ENCODE data around the gene EGFL6.
"Not testable (repeated sequence)": the region's sequence is repeated elsewhere in the genome, so short reads cannot be mapped to it uniquely, and the experiment has no call there.

The EGFL6 gene

DNA sequence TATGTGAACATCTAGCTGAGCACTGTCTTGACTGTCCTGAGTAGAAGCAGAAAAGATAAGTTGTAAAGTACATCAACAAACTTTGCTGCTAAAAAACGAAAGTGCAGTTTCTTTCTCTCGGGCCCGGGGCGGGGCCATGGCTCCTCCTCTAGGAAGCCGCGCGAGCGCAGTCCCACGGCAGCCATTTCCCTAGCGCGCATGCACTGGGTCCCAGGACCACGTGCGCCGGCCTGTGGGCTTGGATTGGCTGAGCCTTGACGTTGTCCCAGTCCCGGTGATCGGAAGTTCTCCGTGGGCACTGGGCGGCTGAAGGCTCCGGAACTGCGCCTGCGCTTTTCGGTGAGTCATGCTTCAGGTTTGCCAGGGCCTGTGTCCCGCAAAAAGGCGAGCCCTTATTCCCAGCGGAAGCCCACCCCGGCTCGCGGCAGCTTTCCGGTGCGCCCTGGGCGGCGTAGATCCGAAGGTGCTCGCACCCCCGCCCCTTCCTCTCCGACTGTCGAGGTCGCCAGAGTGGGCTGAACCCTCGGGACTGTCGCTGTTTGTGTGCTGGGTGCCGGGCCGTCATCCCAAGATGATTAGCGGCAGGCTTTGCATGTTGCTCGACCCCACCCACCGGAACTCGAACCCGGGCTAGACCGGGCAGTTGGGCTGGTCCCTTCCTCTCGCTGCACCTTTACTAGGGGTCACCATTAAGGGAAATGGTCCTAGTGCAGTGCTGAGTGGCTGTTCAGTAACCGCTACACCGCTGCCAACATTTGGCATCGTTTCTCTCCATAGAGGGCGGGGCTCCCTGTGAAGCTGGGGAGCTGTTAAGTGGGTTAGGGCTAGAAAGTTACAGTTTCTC, 83.7 kb downstream of the EGFL6 start, which contains the start of gene TCEANC:
TSS of gene TCEANC (plus strand) at position 292 of the 844 bp plus-strand sequence. CDS start 9,368 bp downstream, outside the sequence.
- DNase-seq (ENCODE audit: low read depth in 2 of 2) = peak; percentile 93

- no peak for DNase-seq (ENCODE audit: low read depth in 2 of 2)
Observed at GRCh38 chrX:13654116-13654515, 84.7 kb downstream of the EGFL6 start.

DNA sequence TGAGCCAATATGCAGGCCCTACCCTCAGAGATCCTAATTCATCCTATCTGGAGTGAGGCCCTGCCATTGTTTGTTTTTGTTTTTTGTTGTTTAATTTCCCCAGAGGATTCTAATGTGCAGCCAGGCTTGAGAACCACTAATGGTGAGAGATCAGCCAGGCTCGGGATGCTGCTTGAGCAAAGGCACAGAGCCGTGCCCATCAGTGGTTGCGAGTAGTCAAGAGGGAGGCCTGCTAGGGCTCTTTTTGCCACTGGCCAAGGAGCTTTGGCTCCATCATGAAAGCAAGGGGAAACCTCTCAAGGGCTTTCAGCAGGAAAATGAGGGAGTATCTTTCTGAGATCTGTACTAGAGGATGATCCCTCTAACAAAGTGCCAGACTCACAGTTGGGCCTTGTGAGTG, 86.3 kb downstream of the EGFL6 start:
- no peak for DNase-seq (ENCODE audit: low read depth in 2 of 2)

DNA sequence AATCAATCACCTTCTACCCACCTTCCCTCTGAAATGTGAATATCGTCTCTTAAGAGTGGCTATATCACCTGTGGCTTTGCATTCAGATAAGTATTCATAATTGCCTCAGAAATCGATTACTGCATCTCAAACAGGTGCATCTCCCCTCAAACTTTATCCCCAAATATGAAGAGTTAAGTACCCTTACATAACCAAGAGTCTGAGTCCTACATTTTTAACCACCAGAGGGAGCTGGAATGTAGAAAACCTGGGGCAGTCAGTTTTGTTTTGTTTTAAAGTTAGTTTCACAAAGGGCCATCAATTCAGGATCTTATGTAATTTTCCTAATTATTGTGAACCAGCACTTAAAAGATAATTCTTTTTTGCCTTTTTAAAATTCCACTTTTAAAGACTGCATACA, 89.2 kb downstream of the EGFL6 start:
- DNase-seq (ENCODE audit: low read depth in 2 of 2) = no peak

GRCh38 chrX:13659063-13659462, 89.7 kb downstream of the EGFL6 start:
- no peak for DNase-seq (ENCODE audit: low read depth in 2 of 2)

DNA sequence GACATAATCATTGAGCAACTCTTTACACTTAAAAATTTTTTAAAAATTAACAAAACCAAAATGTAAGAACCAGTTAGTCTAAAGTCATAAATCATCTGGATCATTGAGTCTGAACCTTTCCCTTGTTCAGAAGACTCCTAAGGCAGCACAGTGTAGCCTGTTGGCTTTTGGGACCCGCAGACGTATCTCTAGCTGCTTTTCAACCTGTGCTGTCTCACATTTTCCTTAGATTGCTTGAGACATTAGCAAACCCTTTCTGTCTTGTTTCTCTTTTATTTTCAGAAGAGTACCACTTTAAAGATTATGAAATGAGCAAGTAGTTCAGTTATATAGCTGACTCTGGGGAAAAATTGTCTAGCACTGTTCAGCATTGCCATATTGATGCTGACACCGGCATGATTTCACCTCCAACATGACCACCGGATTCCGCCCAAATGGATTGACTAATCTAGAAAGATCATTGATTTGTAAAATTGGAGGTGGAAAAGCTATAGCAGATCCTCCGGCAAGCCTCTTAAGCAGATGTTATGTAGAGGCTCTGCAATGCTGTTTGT, 92.4 kb downstream of the EGFL6 start:
- no peak for DNase-seq (ENCODE audit: low read depth in 2 of 2)

DNA sequence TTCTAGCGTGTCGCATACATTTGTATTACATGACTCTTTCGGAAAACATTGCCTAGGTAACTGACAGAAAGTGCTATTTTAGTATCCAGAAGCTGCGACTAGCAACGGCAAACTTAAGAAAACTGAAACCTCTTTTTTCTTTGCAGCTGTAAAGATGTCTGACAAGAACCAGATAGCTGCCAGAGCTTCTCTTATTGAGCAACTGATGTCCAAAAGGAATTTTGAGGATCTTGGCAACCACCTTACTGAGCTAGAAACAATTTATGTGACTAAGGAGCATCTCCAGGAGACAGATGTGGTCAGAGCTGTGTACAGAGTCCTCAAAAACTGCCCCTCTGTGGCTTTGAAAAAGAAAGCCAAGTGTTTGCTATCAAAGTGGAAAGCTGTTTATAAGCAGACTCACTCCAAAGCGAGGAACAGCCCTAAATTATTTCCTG, 93.0 kb downstream of the EGFL6 start:
- DNase-seq (ENCODE audit: low read depth in 2 of 2) = peak; percentile 70

DNA sequence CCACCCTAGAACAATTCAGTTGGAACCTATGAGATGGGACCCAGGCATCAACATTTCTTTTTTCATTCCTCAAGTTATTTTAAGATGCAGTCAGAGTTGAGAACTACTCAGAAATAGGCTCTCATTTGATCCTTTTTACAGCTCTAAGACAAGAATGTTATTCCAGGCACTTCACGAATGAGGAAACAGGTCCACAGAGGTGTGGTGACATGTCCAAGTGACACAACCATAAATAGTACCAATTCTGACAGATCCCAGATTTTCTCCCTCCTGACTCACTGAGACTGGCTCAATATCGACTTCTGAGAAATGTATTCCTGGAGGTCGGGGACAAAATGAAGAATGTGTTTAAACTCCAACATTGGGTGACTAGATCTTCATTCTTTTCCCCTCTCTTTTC, 94.6 kb downstream of the EGFL6 start:
- no peak for DNase-seq (ENCODE audit: low read depth in 2 of 2)

DNA sequence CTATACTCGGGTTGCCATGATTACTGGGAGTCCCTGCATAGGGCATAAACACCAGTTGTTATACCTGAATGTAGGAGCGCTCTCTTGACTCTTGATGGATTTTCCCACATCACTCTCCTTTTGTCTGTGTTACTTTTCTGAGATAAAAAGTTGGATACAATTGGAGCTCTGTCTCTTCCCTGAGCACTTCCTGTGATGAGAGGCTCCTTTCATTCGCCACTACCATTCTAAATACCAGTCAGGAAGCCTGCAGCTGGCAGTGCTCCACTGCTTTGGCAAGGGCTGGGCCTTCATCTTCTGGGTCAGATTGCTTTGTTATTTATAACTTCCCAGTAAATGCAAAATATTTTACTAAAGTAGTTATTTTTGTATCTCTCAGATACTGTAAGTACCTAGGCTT, 97.4 kb downstream of the EGFL6 start:
- DNase-seq (ENCODE audit: low read depth in 2 of 2) = no peak

GRCh38 chrX:13667919-13668318, 98.5 kb downstream of the EGFL6 start:
- no peak for DNase-seq (ENCODE audit: low read depth in 2 of 2)

DNA sequence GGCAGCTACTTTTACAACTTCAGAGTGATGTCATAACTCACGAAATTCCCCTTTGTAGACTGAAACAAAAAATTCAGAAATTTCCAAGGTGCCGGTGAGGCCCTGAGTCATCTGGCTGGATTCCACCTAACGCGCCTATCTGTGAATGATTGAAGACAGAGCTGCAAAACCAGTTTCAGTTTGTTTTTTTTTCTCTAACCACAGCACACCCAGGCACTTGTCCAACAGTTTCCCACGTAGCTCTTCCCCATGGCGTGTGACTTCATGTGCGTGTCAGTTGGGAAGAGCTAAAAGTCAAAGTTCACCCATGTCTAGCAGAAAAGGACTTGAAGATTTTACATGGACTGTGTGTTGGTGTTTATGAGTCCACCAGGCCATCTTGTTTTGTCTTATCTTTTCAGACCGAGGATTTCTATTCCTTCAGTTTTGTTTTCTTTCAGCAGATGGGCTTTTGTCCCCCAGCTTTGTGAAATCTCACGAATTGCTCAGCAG, 99.9 kb downstream of the EGFL6 start:
- peak; percentile 83 to 84 for DNase-seq (ENCODE audit: low read depth in 2 of 2)

- DNase-seq (ENCODE audit: low read depth in 2 of 2) = not testable (repeated sequence)
Observed at GRCh38 chrX:13669755-13670154, 100.4 kb downstream of the EGFL6 start.

DNA sequence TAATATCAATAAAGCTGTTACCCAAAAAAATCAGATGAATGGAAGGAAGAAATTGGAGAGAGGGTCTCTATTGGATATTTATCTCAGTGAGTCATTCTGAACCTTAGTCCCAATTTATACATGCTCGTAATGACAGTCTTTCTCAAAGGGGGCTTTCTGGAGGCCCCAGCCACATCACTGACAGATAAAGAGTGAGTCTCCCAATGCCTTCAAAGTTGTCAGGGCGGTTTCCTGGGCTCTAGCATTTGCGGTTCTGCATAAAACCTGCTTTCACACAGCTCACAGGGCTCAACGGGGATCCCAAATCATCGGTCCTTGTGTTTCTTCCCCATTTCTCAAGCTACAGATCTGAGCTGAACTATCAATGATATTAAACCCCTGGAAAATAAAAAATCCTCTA, 100.8 kb downstream of the EGFL6 start:
- DNase-seq (ENCODE audit: low read depth in 2 of 2) = no peak

- no peak for DNase-seq (ENCODE audit: low read depth in 2 of 2)
Observed at GRCh38 chrX:13673016-13673415, 103.6 kb downstream of the EGFL6 start.

DNA sequence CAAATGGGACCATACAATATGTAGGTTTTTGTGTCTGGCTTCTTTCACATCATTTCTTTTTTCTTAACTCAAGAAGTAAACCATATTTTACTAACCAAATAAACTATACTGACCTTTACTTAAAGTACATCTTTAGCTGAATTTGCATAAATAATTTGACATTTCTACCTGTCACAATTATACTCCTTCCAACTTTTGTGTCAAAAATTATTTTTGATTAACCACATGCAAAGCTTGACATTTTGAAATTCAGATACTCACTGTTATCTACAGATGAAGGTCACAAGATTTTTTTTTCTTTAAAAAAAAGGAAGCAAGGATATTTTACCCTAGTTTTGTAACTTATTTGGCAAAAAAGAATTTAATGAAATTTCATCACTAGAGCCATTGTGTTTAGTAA, 107.5 kb downstream of the EGFL6 start:
- no peak for DNase-seq (ENCODE audit: low read depth in 2 of 2)

DNA sequence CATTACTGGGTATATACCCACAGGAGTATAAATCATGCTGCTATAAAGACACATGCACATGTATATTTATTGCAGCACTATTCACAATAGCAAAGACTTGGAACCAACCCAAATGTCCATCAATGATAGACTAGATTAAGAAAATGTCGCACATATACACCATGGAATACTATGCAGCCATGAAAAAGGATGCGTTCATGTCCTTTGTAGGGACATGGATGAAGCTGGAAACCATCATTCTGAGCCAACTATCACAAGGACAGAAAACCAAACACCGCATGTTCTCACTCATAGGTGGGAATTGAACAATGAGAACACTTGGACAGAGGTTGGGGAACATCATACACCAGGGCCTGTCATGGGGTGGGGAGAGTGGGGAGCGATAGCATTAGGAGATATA, 110.3 kb downstream of the EGFL6 start:
- not testable (repeated sequence) for DNase-seq (ENCODE audit: low read depth in 2 of 2)

DNA sequence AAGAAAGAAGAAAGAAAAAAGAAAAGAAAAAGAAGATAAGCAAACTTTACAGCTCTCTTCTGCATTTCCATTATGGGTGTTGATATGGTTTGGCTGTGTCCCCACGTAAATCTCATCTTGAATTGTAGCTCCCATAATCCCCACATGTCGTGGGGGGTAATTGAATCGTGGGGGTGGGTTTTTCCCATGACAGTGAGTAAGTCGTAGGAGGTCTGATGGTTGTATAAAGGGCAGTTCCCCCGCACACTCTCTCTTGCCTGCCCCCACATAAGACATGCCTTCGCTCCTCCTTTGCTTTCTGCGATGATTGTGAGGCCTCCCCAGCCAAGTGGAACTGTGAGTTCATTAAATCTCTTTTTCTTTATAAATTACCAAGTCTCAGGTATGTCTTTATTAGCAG, 112.2 kb downstream of the EGFL6 start:
- no peak for DNase-seq (ENCODE audit: low read depth in 2 of 2)
